ENCODE data around the gene DHX40. TPM values are rescaled to one million over a fixed set of nuclear protein-coding genes. Genes with fewer than 3 reads are reported as not detected.
"Not testable (repeated sequence)": the region's sequence is repeated elsewhere in the genome, so short reads cannot be mapped to it uniquely, and the experiment has no call there.

DHX40 gene
- 26.5 and 39.7 TPM in 2 replicates for total RNA-seq

GRCh38 chr17:59565171-59565958 is at the start of gene DHX40:
Gene DHX40 (plus strand): TSS chr17:59565610. CDS start chr17:59565672, 62 bp downstream.
- peak within 1 kb of the TSS; percentile 100 for H3K4me3 ChIP-seq (ENCODE audit: low read depth, low read length)
- no peak for TF ChIP-seq CTCF (conservative IDR thresholded peaks at IDR 0.05; ENCODE audit: low read depth, low read length)
- peak; percentile 58 for DNase-seq (ENCODE audit: low read depth)

GRCh38 chr17:59516451-59516850 is 49.0 kb upstream of the DHX40 start:
- no peak overlapping the region for H3K4me3 ChIP-seq (ENCODE audit: low read depth, low read length)
- no peak for DNase-seq (ENCODE audit: low read depth)
- TF ChIP-seq CTCF (conservative IDR thresholded peaks at IDR 0.05; ENCODE audit: low read depth, low read length) = no peak

GRCh38 chr17:59519132-59519531 is 46.3 kb upstream of the DHX40 start:
- DNase-seq (ENCODE audit: low read depth) = no peak
- no peak overlapping the region for H3K4me3 ChIP-seq (ENCODE audit: low read depth, low read length)
- TF ChIP-seq CTCF (conservative IDR thresholded peaks at IDR 0.05; ENCODE audit: low read depth, low read length) = no peak

GRCh38 chr17:59520251-59520650 is 45.2 kb upstream of the DHX40 start:
- no peak for DNase-seq (ENCODE audit: low read depth)
- no peak overlapping the region for H3K4me3 ChIP-seq (ENCODE audit: low read depth, low read length)
- TF ChIP-seq CTCF (conservative IDR thresholded peaks at IDR 0.05; ENCODE audit: low read depth, low read length) = no peak

- TF ChIP-seq CTCF (conservative IDR thresholded peaks at IDR 0.05; ENCODE audit: low read depth, low read length) = peak; percentile 91
- DNase-seq (ENCODE audit: low read depth) = no peak
- no peak overlapping the region for H3K4me3 ChIP-seq (ENCODE audit: low read depth, low read length)
These were observed 43.8 kb upstream of the DHX40 start for GRCh38 chr17:59521465-59522126.

- H3K4me3 ChIP-seq (ENCODE audit: low read depth, low read length); DNase-seq (ENCODE audit: low read depth): not testable (repeated sequence)
These were observed 40.5 kb upstream of the DHX40 start for GRCh38 chr17:59524930-59525329.

GRCh38 chr17:59525668-59526067 is 39.7 kb upstream of the DHX40 start:
- no peak overlapping the region for H3K4me3 ChIP-seq (ENCODE audit: low read depth, low read length)
- DNase-seq (ENCODE audit: low read depth) = no peak
- no peak for TF ChIP-seq CTCF (conservative IDR thresholded peaks at IDR 0.05; ENCODE audit: low read depth, low read length)
